ENCODE data around the gene FMO4. TPM values are rescaled to one million over a fixed set of nuclear protein-coding genes. Genes with fewer than 3 reads are reported as not detected.
"Not testable (repeated sequence)": the region's sequence is repeated elsewhere in the genome, so short reads cannot be mapped to it uniquely, and the experiment has no call there.

The FMO4 gene
- total RNA-seq, 1 donor from 2014 or later = 2.9 TPM

GRCh38 chr1:171334024-171334640, 20.1 kb downstream of the FMO4 start:
- DNase-seq = no peak

GRCh38 chr1:171335964-171336363, 22.0 kb downstream of the FMO4 start:
- no peak for DNase-seq

GRCh38 chr1:171339345-171339744, 25.4 kb downstream of the FMO4 start:
- DNase-seq = not testable (repeated sequence)

- no peak for DNase-seq
Measured at GRCh38 chr1:171343727-171344472, 29.9 kb downstream of the FMO4 start.

- no peak for DNase-seq
Measured at GRCh38 chr1:171344473-171344820, 30.5 kb downstream of the FMO4 start.

- DNase-seq = no peak
Measured at GRCh38 chr1:171345536-171345935, 31.6 kb downstream of the FMO4 start.

GRCh38 chr1:171346881-171347280, 32.9 kb downstream of the FMO4 start:
- no peak for DNase-seq

GRCh38 chr1:171350594-171350993, 36.6 kb downstream of the FMO4 start:
- DNase-seq = no peak

GRCh38 chr1:171351961-171352360, 38.0 kb downstream of the FMO4 start:
- no peak for DNase-seq

- DNase-seq = no peak
Measured at GRCh38 chr1:171352554-171352953, 38.6 kb downstream of the FMO4 start.

- no peak for DNase-seq
Measured at GRCh38 chr1:171355727-171356126, 41.7 kb downstream of the FMO4 start.

GRCh38 chr1:171357179-171357578, 43.2 kb downstream of the FMO4 start:
- DNase-seq = no peak

- not testable (repeated sequence) for DNase-seq
Measured at GRCh38 chr1:171359355-171359648, 45.3 kb downstream of the FMO4 start.

GRCh38 chr1:171359731-171360527, 45.9 kb downstream of the FMO4 start:
- not testable (repeated sequence) for DNase-seq

- DNase-seq = no peak
Measured at GRCh38 chr1:171366085-171366484, 52.1 kb downstream of the FMO4 start.

- DNase-seq = no peak
Measured at GRCh38 chr1:171366816-171367215, 52.8 kb downstream of the FMO4 start.

- no peak for DNase-seq
Measured at GRCh38 chr1:171367436-171367835, 53.5 kb downstream of the FMO4 start.

GRCh38 chr1:171372418-171373084, 58.6 kb downstream of the FMO4 start:
- no peak for DNase-seq

GRCh38 chr1:171373357-171374122, 59.6 kb downstream of the FMO4 start:
- DNase-seq = not testable (repeated sequence)

GRCh38 chr1:171379846-171380245, 65.9 kb downstream of the FMO4 start:
- no peak for DNase-seq

GRCh38 chr1:171381866-171382210, 67.9 kb downstream of the FMO4 start:
- DNase-seq = no peak

GRCh38 chr1:171384496-171384895, 70.5 kb downstream of the FMO4 start:
- DNase-seq = no peak

GRCh38 chr1:171389171-171389570, 75.2 kb downstream of the FMO4 start:
- DNase-seq = no peak

Measured in dermis blood vessel endothelial cell (primary cell).